HEK293T (cell line): ENCODE measurements around the gene GOLPH3.

Experiments used
- BHLHE40 ChIP-seq: fragments of 450-650 bp; IDR thresholded peaks from 2 replicates; pipeline ENCODE4 v1.6.1; 2016; ENCODE audit warnings: mild to moderate bottlenecking, moderate library complexity, borderline replicate concordance
- ELF4 ChIP-seq: fragments of 450-650 bp; IDR thresholded peaks from 2 replicates; pipeline ENCODE4 v1.6.1; 2017; ENCODE audit warnings: antibody characterized with exemption
- FOXA1 ChIP-seq: fragments of 450-650 bp; IDR thresholded peaks from 2 replicates; pipeline ENCODE4 v1.6.1; 2016; ENCODE audit warnings: mild to moderate bottlenecking
- FOXM1 ChIP-seq: fragments of 450-650 bp; IDR thresholded peaks from 2 replicates; pipeline ENCODE4 v1.6.1; 2017; ENCODE audit warnings: mild to moderate bottlenecking, borderline replicate concordance
- HDGF ChIP-seq: fragments of 450-650 bp; IDR thresholded peaks from 2 replicates; pipeline ENCODE4 v1.6.1; 2017; ENCODE audit warnings: antibody characterized with exemption, borderline replicate concordance
- L3MBTL2 ChIP-seq: fragments of 450-650 bp; conservative IDR thresholded peaks from 2 replicates; pipeline ENCODE4 v1.6.1; 2016; ENCODE audit warnings: mild to moderate bottlenecking
- NFRKB ChIP-seq: fragments of 450-650 bp; IDR thresholded peaks from 2 replicates; pipeline ENCODE4 v1.6.1; 2016; ENCODE audit warnings: mild to moderate bottlenecking, moderate library complexity
- SP1 ChIP-seq: fragments of 450-650 bp; IDR thresholded peaks from 2 replicates; pipeline ENCODE4 v1.6.1; 2017
- SUZ12 ChIP-seq: fragments of 450-650 bp; IDR thresholded peaks from 2 replicates; pipeline ENCODE4 v1.6.1; 2016; ENCODE audit warnings: mild to moderate bottlenecking
- TARDBP ChIP-seq: fragments of 450-650 bp; IDR thresholded peaks from 2 replicates; pipeline ENCODE4 v1.6.1; 2016
- ZNF384 ChIP-seq: fragments of 450-650 bp; IDR thresholded peaks from 2 replicates; pipeline ENCODE4 v1.6.1; 2016

DNA sequence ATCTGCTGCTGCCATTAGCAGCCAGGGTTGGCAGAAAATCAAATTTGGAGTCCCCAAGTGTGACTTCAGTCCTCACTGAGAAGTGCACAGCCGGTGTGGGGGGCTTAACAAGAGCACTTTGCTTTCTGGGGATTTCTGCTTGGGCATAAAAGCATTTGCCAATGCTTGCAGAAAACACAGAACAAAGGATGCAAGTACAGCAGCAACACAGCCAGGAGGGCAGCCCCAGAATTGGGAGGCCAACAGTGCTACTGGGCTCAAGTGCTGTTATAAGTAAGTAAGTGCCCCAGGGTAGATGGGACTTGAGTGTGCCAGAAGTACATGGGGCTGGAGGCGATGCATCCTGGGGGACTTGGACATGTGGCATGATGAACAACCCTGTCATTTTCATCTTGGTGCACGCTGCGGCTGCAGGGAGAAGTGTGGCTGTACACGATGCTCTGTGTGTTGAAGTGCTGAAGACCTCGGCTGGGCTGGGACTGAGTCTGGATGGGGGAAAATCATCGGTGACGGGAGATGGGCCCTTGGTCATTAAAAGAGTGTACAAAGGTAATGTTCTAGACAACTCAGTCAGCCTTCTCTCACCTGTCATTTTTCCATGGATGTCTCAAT lies 73.3 kb downstream of the GOLPH3 start:
- TF ChIP-seq NFRKB (no peak), SUZ12 (no peak), TARDBP (no peak), SP1 (no peak), BHLHE40 (no peak), FOXM1 (no peak), HDGF (no peak), FOXA1 (no peak), ZNF384 (no peak), ELF4 (no peak), L3MBTL2 (no peak)
